Fibroblast of skin of back (primary cell): ENCODE data around the gene OPRL1.

Experiments
- DNase-seq: peaks from one replicate; pipeline ENCODE4 v3.0.0-alpha.2; 2013

OPRL1 gene

GRCh38 chr20:64145458-64146300, 65.8 kb downstream of the OPRL1 start:
- no peak for DNase-seq

DNA sequence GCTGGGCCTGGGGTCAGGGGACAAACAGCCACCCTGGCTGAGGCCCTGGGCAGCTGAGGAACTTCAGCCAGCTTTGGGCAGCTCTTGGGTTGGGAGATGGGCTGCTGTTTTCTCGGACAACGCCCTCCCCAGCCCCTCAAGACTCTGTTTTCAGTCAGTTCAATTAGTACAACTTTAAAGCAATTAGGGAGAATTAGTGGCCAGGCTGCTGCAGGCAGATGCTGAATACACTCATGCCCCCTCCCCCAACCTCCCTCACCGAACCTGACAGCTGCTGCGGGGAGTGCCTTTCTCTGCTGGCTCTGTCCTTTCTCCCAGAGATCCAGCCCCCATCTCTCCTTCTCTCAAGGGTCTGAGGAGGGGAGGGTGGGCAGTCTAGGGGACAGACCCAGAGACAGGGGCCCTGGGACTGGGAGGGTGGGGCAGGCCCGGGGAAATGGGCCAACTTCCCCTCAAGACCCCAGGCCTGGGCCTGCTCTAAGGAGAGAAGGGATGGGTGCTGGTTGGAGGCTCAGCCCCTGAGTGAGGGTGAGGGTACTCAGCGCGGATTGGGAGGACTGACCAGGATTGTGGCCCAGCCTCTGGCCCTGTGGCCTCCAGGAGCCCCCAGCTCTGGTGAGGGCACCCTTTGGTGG, 66.5 kb downstream of the OPRL1 start:
- DNase-seq: no peak

GRCh38 chr20:64146936-64147477, 67.1 kb downstream of the OPRL1 start:
- no peak for DNase-seq

- no peak for DNase-seq
Measured at GRCh38 chr20:64148581-64148980, 68.7 kb downstream of the OPRL1 start.

GRCh38 chr20:64149141-64149540, 69.3 kb downstream of the OPRL1 start:
- DNase-seq: no peak

GRCh38 chr20:64149809-64150560, 70.1 kb downstream of the OPRL1 start:
- no peak for DNase-seq
